ENCODE results near the gene EML6.
"Not testable (repeated sequence)": the region's sequence is repeated elsewhere in the genome, so short reads cannot be mapped to it uniquely, and the experiment has no call there.

EML6 gene

DNA sequence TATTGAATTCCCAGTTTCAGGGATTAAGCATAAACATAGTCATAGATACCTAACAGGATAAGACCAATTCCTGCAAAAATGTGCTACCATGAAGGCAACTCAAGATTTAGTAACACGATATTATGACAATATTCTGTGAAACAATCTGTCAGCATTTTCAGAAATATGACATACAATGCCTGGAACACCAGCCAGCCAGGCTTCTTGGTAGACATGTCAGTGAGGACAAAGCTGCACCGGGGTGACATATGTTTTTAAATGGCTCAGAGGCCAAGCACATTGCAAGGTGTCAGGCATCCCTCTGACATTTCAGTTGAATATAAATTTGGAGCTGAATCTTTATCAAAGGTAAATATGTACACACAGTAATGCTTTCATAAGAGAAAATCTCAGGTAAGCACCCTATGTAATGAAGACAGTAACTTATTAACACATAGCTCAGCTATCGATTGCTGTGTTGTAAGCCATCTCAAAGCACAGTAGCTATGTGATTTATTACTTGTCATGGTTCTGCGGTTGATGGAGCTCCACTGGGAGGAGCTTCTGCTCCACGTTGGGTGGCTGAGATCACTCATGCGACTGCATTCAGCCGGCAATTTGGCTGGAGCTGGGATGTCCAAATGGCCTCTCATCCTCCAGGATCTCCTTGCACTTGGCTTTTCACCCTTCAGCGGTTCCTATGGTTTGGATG, 31.9 kb upstream of the EML6 start:
- DNase-seq (ENCODE audit: low read depth), result no peak
- TF ChIP-seq POLR2A (IDR thresholded peaks at IDR 0.05; ENCODE audit: extremely low read depth, insufficient read length) (no peak), MYC (IDR thresholded peaks at IDR 0.05; ENCODE audit: low read depth, low read length) (no peak)
- TF ChIP-seq, protein P1, sequence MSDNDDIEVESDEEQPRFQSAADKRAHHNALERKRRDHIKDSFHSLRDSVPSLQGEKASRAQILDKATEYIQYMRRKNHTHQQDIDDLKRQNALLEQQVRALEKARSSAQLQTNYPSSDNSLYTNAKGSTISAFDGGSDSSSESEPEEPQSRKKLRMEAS (IDR thresholded peaks at IDR 0.05; ENCODE audit: low read depth, low read length), result no peak
- TF ChIP-seq, protein P2, sequence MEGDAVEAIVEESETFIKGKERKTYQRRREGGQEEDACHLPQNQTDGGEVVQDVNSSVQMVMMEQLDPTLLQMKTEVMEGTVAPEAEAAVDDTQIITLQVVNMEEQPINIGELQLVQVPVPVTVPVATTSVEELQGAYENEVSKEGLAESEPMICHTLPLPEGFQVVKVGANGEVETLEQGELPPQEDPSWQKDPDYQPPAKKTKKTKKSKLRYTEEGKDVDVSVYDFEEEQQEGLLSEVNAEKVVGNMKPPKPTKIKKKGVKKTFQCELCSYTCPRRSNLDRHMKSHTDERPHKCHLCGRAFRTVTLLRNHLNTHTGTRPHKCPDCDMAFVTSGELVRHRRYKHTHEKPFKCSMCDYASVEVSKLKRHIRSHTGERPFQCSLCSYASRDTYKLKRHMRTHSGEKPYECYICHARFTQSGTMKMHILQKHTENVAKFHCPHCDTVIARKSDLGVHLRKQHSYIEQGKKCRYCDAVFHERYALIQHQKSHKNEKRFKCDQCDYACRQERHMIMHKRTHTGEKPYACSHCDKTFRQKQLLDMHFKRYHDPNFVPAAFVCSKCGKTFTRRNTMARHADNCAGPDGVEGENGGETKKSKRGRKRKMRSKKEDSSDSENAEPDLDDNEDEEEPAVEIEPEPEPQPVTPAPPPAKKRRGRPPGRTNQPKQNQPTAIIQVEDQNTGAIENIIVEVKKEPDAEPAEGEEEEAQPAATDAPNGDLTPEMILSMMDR (IDR thresholded peaks at IDR 0.05; ENCODE audit: low read depth, low read length), result no peak
- no peak overlapping the region for H3K4me3 ChIP-seq (ENCODE audit: low read depth, low read length)

DNA sequence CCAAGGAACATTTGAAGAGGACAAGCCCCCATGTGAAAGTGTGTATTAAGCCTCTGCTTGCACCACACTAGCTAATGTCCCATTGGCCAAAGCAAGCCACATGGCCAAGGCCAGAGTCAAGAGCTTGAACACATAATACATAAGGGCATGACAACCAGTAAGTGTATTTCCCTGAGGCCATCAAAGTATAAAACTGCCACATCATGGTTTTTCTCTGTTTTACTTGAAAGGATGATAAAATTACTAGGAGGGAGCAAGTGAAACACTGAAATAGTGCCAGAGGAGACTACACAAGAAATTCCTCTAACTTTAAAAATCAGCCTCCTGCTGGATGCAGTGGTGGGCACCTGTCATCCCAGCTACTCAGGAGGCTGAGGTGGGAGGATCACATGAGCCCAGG, 30.9 kb upstream of the EML6 start:
- no peak overlapping the region for H3K4me3 ChIP-seq (ENCODE audit: low read depth, low read length)
- no peak for DNase-seq (ENCODE audit: low read depth)
- no peak for TF ChIP-seq POLR2A (IDR thresholded peaks at IDR 0.05; ENCODE audit: extremely low read depth, insufficient read length)
- TF ChIP-seq, protein P1 (IDR thresholded peaks at IDR 0.05; ENCODE audit: low read depth, low read length), result no peak
- TF ChIP-seq, protein P2 (IDR thresholded peaks at IDR 0.05; ENCODE audit: low read depth, low read length), result no peak
- no peak for TF ChIP-seq MYC (IDR thresholded peaks at IDR 0.05; ENCODE audit: low read depth, low read length)

DNA sequence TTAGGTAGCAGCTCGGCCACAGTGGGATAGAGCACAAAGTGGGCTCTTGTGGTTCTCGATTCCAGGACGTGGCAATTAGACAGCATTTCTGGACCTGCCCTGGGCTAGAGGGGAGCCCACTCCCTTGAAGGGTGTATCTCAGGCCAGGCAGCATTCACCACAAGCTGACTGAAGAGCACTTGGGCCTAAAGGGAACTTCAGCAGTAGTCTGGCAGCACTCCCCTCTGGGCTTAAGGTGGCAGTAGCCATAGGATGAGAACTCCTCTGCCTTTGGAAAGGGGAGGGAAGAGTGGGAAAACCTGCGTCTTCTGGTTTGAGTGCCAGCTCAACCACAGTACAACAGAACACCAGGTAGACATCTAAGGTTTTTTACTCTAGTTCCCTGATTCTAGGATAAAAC, 28.1 kb upstream of the EML6 start:
- TF ChIP-seq POLR2A (IDR thresholded peaks at IDR 0.05; ENCODE audit: extremely low read depth, insufficient read length) (no peak), MYC (IDR thresholded peaks at IDR 0.05; ENCODE audit: low read depth, low read length) (no peak)
- TF ChIP-seq, protein P1 (IDR thresholded peaks at IDR 0.05; ENCODE audit: low read depth, low read length), result no peak
- TF ChIP-seq, protein P2 (IDR thresholded peaks at IDR 0.05; ENCODE audit: low read depth, low read length), result no peak
- H3K4me3 ChIP-seq (ENCODE audit: low read depth, low read length), result no peak overlapping the region
- no peak for DNase-seq (ENCODE audit: low read depth)

DNA sequence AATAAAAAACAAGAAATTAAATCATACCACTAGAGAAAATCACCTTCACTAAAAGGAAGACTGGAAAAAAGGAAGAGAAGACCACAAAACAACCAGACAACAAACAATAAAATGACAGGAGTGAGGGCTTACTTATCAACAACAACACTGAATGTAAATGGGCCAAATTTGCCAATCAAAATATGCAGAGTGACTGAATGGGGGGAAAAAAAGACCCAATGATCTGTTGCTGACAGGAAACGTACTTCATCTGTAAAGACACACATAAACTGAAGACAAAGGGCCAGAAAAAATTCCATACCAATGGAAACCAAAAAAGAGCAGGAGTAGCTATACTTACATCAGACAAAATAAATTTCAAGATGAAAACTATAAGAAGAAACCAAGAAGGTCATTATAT, 25.5 kb upstream of the EML6 start:
- H3K4me3 ChIP-seq (ENCODE audit: low read depth, low read length), result no peak overlapping the region
- DNase-seq (ENCODE audit: low read depth), result no peak
- TF ChIP-seq POLR2A (IDR thresholded peaks at IDR 0.05; ENCODE audit: extremely low read depth, insufficient read length), result no peak
- TF ChIP-seq MYC (IDR thresholded peaks at IDR 0.05; ENCODE audit: low read depth, low read length), result no peak
- TF ChIP-seq, protein P2 (IDR thresholded peaks at IDR 0.05; ENCODE audit: low read depth, low read length), result no peak
- TF ChIP-seq, protein P1 (IDR thresholded peaks at IDR 0.05; ENCODE audit: low read depth, low read length), result no peak

DNA sequence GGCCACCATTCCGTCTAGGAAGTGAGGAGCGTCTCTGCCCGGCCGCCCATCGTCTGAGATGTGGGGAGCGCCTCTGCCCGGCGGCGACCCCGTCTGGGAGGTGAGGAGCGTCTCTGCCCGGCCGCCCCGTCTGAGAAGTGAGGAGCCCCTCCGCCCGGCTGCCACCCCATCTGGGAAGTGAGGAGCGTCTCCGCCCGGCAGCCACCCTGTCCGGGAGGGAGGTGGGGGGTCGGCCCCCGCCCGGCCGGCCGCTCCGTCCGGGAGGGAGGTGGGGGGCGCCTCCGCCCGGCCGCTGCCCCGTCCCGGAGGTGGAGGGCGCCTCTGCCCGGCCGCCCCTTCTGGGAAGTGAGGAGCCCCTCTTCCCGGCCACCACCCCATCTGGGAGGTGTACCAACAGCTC, 24.5 kb upstream of the EML6 start:
- DNase-seq (ENCODE audit: low read depth); H3K4me3 ChIP-seq (ENCODE audit: low read depth, low read length): not testable (repeated sequence)

DNA sequence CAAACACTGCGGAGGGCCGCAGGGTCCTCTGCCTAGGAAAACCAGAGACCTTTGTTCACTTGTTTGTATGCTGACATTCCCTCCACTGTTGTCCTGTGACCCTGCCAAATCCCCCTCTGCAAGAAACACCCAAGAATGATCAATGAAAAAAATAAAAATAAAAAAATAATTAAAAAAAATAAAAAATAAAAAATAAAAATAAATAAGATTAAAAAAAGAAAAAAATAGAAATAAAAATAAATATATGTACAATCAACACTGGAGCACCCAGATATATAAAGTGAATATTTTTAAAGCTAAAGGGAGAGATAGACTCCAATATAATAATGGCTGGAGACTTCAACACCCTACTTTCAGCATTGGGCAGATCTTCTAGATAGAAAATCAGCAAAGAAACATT, 23.8 kb upstream of the EML6 start:
- no peak for TF ChIP-seq MYC (IDR thresholded peaks at IDR 0.05; ENCODE audit: low read depth, low read length)
- TF ChIP-seq, protein P2 (IDR thresholded peaks at IDR 0.05; ENCODE audit: low read depth, low read length), result no peak
- no peak for DNase-seq (ENCODE audit: low read depth)

More for the DNA sequence above, 23.8 kb upstream of the EML6 start:
- no peak overlapping the region for H3K4me3 ChIP-seq (ENCODE audit: low read depth, low read length)
